Osteocyte (in vitro differentiated cells): ENCODE results near the gene UPK3A. TPM values are rescaled to one million over a fixed set of nuclear protein-coding genes. Genes with fewer than 3 reads are reported as not detected.

ENCODE experiments used
- DNase-seq: peaks from one replicate; pipeline ENCODE4 v3.0.0; 2021; ENCODE audit warnings: mixed read lengths; ENCODE audit not compliant: unreplicated experiment; ENCODE audit errors: extremely low spot score
- H3K27ac Mint-ChIP-seq: one replicate; pipeline ENCODE4 v1.8.0; 2021; ENCODE audit warnings: mild to moderate bottlenecking, mixed read lengths; ENCODE audit not compliant: unreplicated experiment
- H3K27me3 Mint-ChIP-seq: one replicate; pipeline ENCODE4 v1.8.0; 2021; ENCODE audit warnings: mixed read lengths; ENCODE audit not compliant: unreplicated experiment
- H3K36me3 Mint-ChIP-seq: one replicate; pipeline ENCODE4 v1.8.0; 2021; ENCODE audit warnings: mixed read lengths; ENCODE audit not compliant: unreplicated experiment
- H3K4me1 Mint-ChIP-seq: one replicate; pipeline ENCODE4 v1.8.0; 2021; ENCODE audit warnings: mixed read lengths; ENCODE audit not compliant: unreplicated experiment
- H3K4me3 Mint-ChIP-seq: one replicate; pipeline ENCODE4 v1.8.0; 2021; ENCODE audit warnings: mild to moderate bottlenecking, moderate library complexity, mixed read lengths; ENCODE audit not compliant: unreplicated experiment
- H3K9me3 Mint-ChIP-seq: one replicate; pipeline ENCODE4 v1.8.0; 2021; ENCODE audit warnings: mixed read lengths; ENCODE audit not compliant: unreplicated experiment
- CTCF ChIP-seq: fragments of 200-600 bp; sonication (generic); IDR thresholded peaks from 2 replicates; pipeline ENCODE4 v1.5.0; 2021; ENCODE audit warnings: antibody characterized with exemption, mild to moderate bottlenecking, moderate library complexity
- total RNA-seq: library from RNA; stranded (reverse); gene quantifications from 2 replicates; pipeline ENCODE4 v1.2.1, GENCODE V29; 2021

UPK3A gene
- total RNA-seq, 1 donor from 2014 or later: not detected

GRCh38 chr22:45238076-45238956 is 46.4 kb upstream of the UPK3A start:
- no peak for TF ChIP-seq CTCF
- H3K4me1 Mint-ChIP-seq: peaks cover 17% of the 10 kb centered on the region

GRCh38 chr22:45238957-45239680 is 45.6 kb upstream of the UPK3A start:
- Mint-ChIP-seq H3K4me1 (peaks cover 17% of the 10 kb centered on the region), H3K4me3 (peak overlapping the region; percentile 91), H3K27ac (no peak overlapping the region), H3K27me3 (no peaks in the 10 kb centered on the region), H3K36me3 (peaks cover 6% of the 10 kb centered on the region), H3K9me3 (no peaks in the 10 kb centered on the region)
- no peak for DNase-seq
- TF ChIP-seq CTCF: no peak

More at GRCh38 chr22:45238076-45238956, 46.4 kb upstream of the UPK3A start:
- H3K9me3 Mint-ChIP-seq: no peaks in the 10 kb centered on the region
- no peaks in the 10 kb centered on the region for H3K27me3 Mint-ChIP-seq
- H3K27ac Mint-ChIP-seq: peak overlapping the region; percentile 7
- H3K4me3 Mint-ChIP-seq: no peak overlapping the region
- DNase-seq: no peak
- H3K36me3 Mint-ChIP-seq: peaks cover 6% of the 10 kb centered on the region

GRCh38 chr22:45239681-45240051 is 45.1 kb upstream of the UPK3A start:
- no peak overlapping the region for H3K27ac Mint-ChIP-seq
- no peaks in the 10 kb centered on the region for H3K27me3 Mint-ChIP-seq
- H3K9me3 Mint-ChIP-seq: no peaks in the 10 kb centered on the region
- no peak for TF ChIP-seq CTCF
- peaks cover 6% of the 10 kb centered on the region for H3K36me3 Mint-ChIP-seq
- H3K4me1 Mint-ChIP-seq: peaks cover 17% of the 10 kb centered on the region
- peak overlapping the region; percentile 91 for H3K4me3 Mint-ChIP-seq
- DNase-seq: no peak

GRCh38 chr22:45240104-45240809 is 44.5 kb upstream of the UPK3A start:
- peak overlapping the region; percentile 50 for H3K27ac Mint-ChIP-seq
- H3K27me3 Mint-ChIP-seq: no peaks in the 10 kb centered on the region
- H3K36me3 Mint-ChIP-seq: peaks cover 6% of the 10 kb centered on the region
- H3K9me3 Mint-ChIP-seq: no peaks in the 10 kb centered on the region
- no peak for DNase-seq
- peak overlapping the region; percentile 91 for H3K4me3 Mint-ChIP-seq
- TF ChIP-seq CTCF: no peak
- peaks cover 19% of the 10 kb centered on the region for H3K4me1 Mint-ChIP-seq
